ENCODE data around the gene BMP8A.
A peak's percentile ranks its signal among the peaks of the same experiment; 100 is the strongest.

The BMP8A gene

GRCh38 chr1:39572379-39573096 lies 81.1 kb downstream of the BMP8A start:
- Histone ChIP-seq H3K27me3 (ENCODE audit: insufficient read depth, insufficient read length) (no peaks in the 10 kb centered on the region), H3K4me3 (ENCODE audit: insufficient read length, low read depth) (no peak overlapping the region), H3K9ac (ENCODE audit: insufficient read length, low read depth) (no peak overlapping the region), H3K4me1 (ENCODE audit: insufficient read depth, insufficient read length) (peaks cover 12% of the 10 kb centered on the region), H3K9me3 (ENCODE audit: insufficient read depth, low read length) (no peaks in the 10 kb centered on the region), H3K36me3 (ENCODE audit: insufficient read depth, insufficient read length, low read length) (peaks cover 83% of the 10 kb centered on the region)
- no peak for TF ChIP-seq ZNF274 (IDR thresholded peaks at IDR 0.05; ENCODE audit: low read depth, low read length)
- no peak for DNase-seq (ENCODE audit: low read depth, low spot score)

GRCh38 chr1:39573097-39573465 lies 81.6 kb downstream of the BMP8A start:
- no peak for TF ChIP-seq ZNF274 (IDR thresholded peaks at IDR 0.05; ENCODE audit: low read depth, low read length)
- TF ChIP-seq YY1 (IDR thresholded peaks at IDR 0.05; ENCODE audit: insufficient read depth, insufficient read length), result no peak
- no peak for TF ChIP-seq SUZ12 (IDR thresholded peaks at IDR 0.05; ENCODE audit: extremely low read depth, insufficient read depth, insufficient read length)
- H3K4me1 ChIP-seq (ENCODE audit: insufficient read depth, insufficient read length), result peaks cover 12% of the 10 kb centered on the region
- H3K27me3 ChIP-seq (ENCODE audit: insufficient read depth, insufficient read length), result no peaks in the 10 kb centered on the region
- no peak overlapping the region for H3K4me3 ChIP-seq (ENCODE audit: insufficient read length, low read depth)
- no peaks in the 10 kb centered on the region for H3K9me3 ChIP-seq (ENCODE audit: insufficient read depth, low read length)
- no peak for DNase-seq (ENCODE audit: low read depth, low spot score)
- peak overlapping the region; percentile 44 for H3K9ac ChIP-seq (ENCODE audit: insufficient read length, low read depth)
- peaks cover 79% of the 10 kb centered on the region for H3K36me3 ChIP-seq (ENCODE audit: insufficient read depth, insufficient read length, low read length)

GRCh38 chr1:39573736-39574624 lies 82.5 kb downstream of the BMP8A start:
- H3K4me3 ChIP-seq (ENCODE audit: insufficient read length, low read depth), result peak overlapping the region; percentile 79
- H3K9ac ChIP-seq (ENCODE audit: insufficient read length, low read depth), result peak overlapping the region; percentile 10
- H3K36me3 ChIP-seq (ENCODE audit: insufficient read depth, insufficient read length, low read length), result peaks cover 70% of the 10 kb centered on the region
- no peaks in the 10 kb centered on the region for H3K9me3 ChIP-seq (ENCODE audit: insufficient read depth, low read length)
- no peak for TF ChIP-seq SUZ12 (IDR thresholded peaks at IDR 0.05; ENCODE audit: extremely low read depth, insufficient read depth, insufficient read length)
- no peak for TF ChIP-seq YY1 (IDR thresholded peaks at IDR 0.05; ENCODE audit: insufficient read depth, insufficient read length)
- no peak for TF ChIP-seq ZNF274 (IDR thresholded peaks at IDR 0.05; ENCODE audit: low read depth, low read length)
- no peak for DNase-seq (ENCODE audit: low read depth, low spot score)
- H3K4me1 ChIP-seq (ENCODE audit: insufficient read depth, insufficient read length), result peaks cover 12% of the 10 kb centered on the region
- H3K27me3 ChIP-seq (ENCODE audit: insufficient read depth, insufficient read length), result no peaks in the 10 kb centered on the region

GRCh38 chr1:39574646-39575045 lies 83.2 kb downstream of the BMP8A start:
- H3K9ac ChIP-seq (ENCODE audit: insufficient read length, low read depth), result peak overlapping the region; percentile 96
- no peak for TF ChIP-seq YY1 (IDR thresholded peaks at IDR 0.05; ENCODE audit: insufficient read depth, insufficient read length)
- TF ChIP-seq ZNF274 (IDR thresholded peaks at IDR 0.05; ENCODE audit: low read depth, low read length), result no peak
- TF ChIP-seq SUZ12 (IDR thresholded peaks at IDR 0.05; ENCODE audit: extremely low read depth, insufficient read depth, insufficient read length), result no peak
- peaks cover 64% of the 10 kb centered on the region for H3K36me3 ChIP-seq (ENCODE audit: insufficient read depth, insufficient read length, low read length)
- H3K9me3 ChIP-seq (ENCODE audit: insufficient read depth, low read length), result no peaks in the 10 kb centered on the region
- peak overlapping the region; percentile 79 for H3K4me3 ChIP-seq (ENCODE audit: insufficient read length, low read depth)
- H3K4me1 ChIP-seq (ENCODE audit: insufficient read depth, insufficient read length), result peaks cover 12% of the 10 kb centered on the region
- no peak for DNase-seq (ENCODE audit: low read depth, low spot score)
- no peaks in the 10 kb centered on the region for H3K27me3 ChIP-seq (ENCODE audit: insufficient read depth, insufficient read length)
